HL-60 (cell line): Measurements from ENCODE around the gene CEP63.

Experiments
- DNase-seq, 2 experiments: peaks; one replicate each; pipeline ENCODE4 v3.0.0-alpha.2; 2010 to 2020; ENCODE audit warnings: low read depth in 1 of 2, low spot score in 1 of 2
- H3K27ac ChIP-seq: fragments of 250-450 bp; sonication (Bioruptor Pico); replicated peaks from 2 replicates; pipeline ENCODE4 v1.5.1; 2020; ENCODE audit warnings: mild to moderate bottlenecking, moderate library complexity
- H3K27me3 ChIP-seq: fragments of 250-450 bp; sonication (Bioruptor Pico); 2 replicates; pipeline ENCODE4 v1.5.1; 2021; ENCODE audit warnings: mild to moderate bottlenecking, moderate library complexity; ENCODE audit not compliant: insufficient read depth, poor library complexity, severe bottlenecking
- H3K4me3 ChIP-seq: replicated peaks from 2 replicates; pipeline ENCODE4 v1.5.1; 2011; ENCODE audit warnings: mild to moderate bottlenecking, control low read depth, low read length; ENCODE audit not compliant: insufficient read depth
- GABPA ChIP-seq: IDR thresholded peaks from 2 replicates; pipeline ENCODE4 v1.6.1; 2012; ENCODE audit warnings: low read depth
- POLR2AphosphoS5 ChIP-seq: IDR thresholded peaks from 2 replicates; pipeline ENCODE4 v1.6.1; 2012; ENCODE audit warnings: low read depth
- SPI1 ChIP-seq: IDR thresholded peaks from 2 replicates; pipeline ENCODE4 v1.6.1; 2012; ENCODE audit warnings: low read depth, mild to moderate bottlenecking, borderline replicate concordance
- TF ChIP-seq, protein P1 (sequence below): IDR thresholded peaks from 2 replicates; pipeline ENCODE4 v1.6.1; 2012; ENCODE audit warnings: low read depth; ENCODE audit not compliant: insufficient replicate concordance
- TF ChIP-seq, protein P2 (sequence below): IDR thresholded peaks from one replicate; pipeline ENCODE4 v1.5.1; 2011; ENCODE audit warnings: low read length, control low read depth, inconsistent platforms; ENCODE audit not compliant: insufficient read depth

Gene CEP63

DNA sequence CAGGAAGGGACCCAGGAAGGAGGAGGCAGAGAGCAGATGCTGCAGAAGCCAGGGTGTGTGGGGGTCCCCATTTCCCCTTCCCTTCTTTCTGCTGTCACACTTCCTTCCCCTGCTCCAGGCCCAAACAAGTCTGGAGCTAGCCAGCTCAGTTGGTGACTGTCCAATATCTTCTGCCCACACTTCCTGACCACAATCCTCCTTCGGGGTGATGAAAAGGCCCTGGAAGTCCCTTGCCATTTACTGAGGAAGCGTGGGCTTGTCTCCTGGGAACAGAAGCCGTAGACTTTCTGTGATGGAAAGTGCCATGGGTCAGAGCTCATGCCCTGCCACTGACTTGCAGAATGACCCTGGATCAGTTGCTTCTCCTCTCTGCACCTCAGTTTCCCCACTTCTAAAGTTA lies 39.1 kb upstream of the CEP63 start:
- Histone ChIP-seq H3K27me3 (no peaks in the 10 kb centered on the region), H3K4me3 (no peak overlapping the region), H3K27ac (no peak overlapping the region)
- TF ChIP-seq POLR2AphosphoS5, result no peak
- no peak for TF ChIP-seq GABPA
- TF ChIP-seq SPI1, result no peak
- TF ChIP-seq, protein P1, sequence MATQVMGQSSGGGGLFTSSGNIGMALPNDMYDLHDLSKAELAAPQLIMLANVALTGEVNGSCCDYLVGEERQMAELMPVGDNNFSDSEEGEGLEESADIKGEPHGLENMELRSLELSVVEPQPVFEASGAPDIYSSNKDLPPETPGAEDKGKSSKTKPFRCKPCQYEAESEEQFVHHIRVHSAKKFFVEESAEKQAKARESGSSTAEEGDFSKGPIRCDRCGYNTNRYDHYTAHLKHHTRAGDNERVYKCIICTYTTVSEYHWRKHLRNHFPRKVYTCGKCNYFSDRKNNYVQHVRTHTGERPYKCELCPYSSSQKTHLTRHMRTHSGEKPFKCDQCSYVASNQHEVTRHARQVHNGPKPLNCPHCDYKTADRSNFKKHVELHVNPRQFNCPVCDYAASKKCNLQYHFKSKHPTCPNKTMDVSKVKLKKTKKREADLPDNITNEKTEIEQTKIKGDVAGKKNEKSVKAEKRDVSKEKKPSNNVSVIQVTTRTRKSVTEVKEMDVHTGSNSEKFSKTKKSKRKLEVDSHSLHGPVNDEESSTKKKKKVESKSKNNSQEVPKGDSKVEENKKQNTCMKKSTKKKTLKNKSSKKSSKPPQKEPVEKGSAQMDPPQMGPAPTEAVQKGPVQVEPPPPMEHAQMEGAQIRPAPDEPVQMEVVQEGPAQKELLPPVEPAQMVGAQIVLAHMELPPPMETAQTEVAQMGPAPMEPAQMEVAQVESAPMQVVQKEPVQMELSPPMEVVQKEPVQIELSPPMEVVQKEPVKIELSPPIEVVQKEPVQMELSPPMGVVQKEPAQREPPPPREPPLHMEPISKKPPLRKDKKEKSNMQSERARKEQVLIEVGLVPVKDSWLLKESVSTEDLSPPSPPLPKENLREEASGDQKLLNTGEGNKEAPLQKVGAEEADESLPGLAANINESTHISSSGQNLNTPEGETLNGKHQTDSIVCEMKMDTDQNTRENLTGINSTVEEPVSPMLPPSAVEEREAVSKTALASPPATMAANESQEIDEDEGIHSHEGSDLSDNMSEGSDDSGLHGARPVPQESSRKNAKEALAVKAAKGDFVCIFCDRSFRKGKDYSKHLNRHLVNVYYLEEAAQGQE, result no peak
- TF ChIP-seq, protein P2, sequence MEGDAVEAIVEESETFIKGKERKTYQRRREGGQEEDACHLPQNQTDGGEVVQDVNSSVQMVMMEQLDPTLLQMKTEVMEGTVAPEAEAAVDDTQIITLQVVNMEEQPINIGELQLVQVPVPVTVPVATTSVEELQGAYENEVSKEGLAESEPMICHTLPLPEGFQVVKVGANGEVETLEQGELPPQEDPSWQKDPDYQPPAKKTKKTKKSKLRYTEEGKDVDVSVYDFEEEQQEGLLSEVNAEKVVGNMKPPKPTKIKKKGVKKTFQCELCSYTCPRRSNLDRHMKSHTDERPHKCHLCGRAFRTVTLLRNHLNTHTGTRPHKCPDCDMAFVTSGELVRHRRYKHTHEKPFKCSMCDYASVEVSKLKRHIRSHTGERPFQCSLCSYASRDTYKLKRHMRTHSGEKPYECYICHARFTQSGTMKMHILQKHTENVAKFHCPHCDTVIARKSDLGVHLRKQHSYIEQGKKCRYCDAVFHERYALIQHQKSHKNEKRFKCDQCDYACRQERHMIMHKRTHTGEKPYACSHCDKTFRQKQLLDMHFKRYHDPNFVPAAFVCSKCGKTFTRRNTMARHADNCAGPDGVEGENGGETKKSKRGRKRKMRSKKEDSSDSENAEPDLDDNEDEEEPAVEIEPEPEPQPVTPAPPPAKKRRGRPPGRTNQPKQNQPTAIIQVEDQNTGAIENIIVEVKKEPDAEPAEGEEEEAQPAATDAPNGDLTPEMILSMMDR, result no peak
- DNase-seq, result no peak

- no peak overlapping the region for H3K27ac ChIP-seq
- no peaks in the 10 kb centered on the region for H3K27me3 ChIP-seq
- no peak for DNase-seq
- TF ChIP-seq, protein P2, result no peak
- TF ChIP-seq SPI1 (no peak), GABPA (no peak), POLR2AphosphoS5 (no peak)
- TF ChIP-seq, protein P1, result no peak
- H3K4me3 ChIP-seq, result no peak overlapping the region
Measured at GRCh38 chr3:134447351-134447750, 38.5 kb upstream of the CEP63 start.

DNA sequence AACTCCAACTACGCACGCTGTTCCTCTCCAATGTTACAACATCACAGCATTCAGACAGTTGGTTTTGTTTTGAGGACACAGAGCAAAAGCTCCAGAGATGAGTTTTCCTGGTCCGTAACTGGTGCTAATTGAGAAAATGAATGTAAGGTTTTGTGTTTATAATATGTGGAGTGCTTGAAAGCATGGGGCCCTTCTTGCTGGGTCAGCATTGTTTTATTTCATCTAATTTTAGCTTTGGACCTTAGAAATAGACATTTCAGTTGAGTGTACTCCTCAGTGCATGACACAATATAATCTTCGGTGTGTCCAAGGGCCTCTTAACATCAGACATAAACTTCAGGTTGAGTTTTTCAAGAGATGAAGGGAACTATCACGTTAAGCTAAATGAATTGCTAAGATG lies 37.2 kb upstream of the CEP63 start:
- no peak for DNase-seq

More for the DNA sequence above, 37.2 kb upstream of the CEP63 start:
- TF ChIP-seq, protein P2, result no peak
- TF ChIP-seq SPI1 (no peak), POLR2AphosphoS5 (no peak)
- TF ChIP-seq, protein P1, result no peak
- no peak overlapping the region for H3K27ac ChIP-seq
- H3K27me3 ChIP-seq, result no peaks in the 10 kb centered on the region
- H3K4me3 ChIP-seq, result no peak overlapping the region
